SK-N-SH treated with all-trans-retinoic acid at 6 μM for 48 hours (cell line): Measurements from ENCODE around the gene RAB36.

Experiments
- ATAC-seq: fragments of 200-7000 bp; cut with Tn5 transposase; 3 replicates; pipeline ENCODE4 v1.9.1; 2020; ENCODE audit warnings: mild to moderate bottlenecking, moderate library complexity
- ARNTL ChIP-seq: fragments of 450-650 bp; formaldehyde crosslinking; IDR thresholded peaks from 2 replicates; pipeline ENCODE4 v1.5.0; 2020; ENCODE audit warnings: low read depth, mild to moderate bottlenecking, moderate library complexity, borderline replicate concordance
- BACH2 ChIP-seq: fragments of 250-450 bp; sonication (Bioruptor Pico); IDR thresholded peaks from 2 replicates; pipeline ENCODE4 v1.9.0; 2021; ENCODE audit warnings: mild to moderate bottlenecking, borderline replicate concordance
- CSDC2 ChIP-seq: fragments of 250-450 bp; sonication (Bioruptor Pico); IDR thresholded peaks from 2 replicates; pipeline ENCODE4 v1.5.0; 2020; ENCODE audit warnings: mild to moderate bottlenecking, moderate library complexity
- GLIS3 ChIP-seq: fragments of 250-450 bp; sonication (Bioruptor Pico); IDR thresholded peaks from 2 replicates; pipeline ENCODE4 v1.5.0; 2020; ENCODE audit warnings: mild to moderate bottlenecking, moderate library complexity
- ISL1 ChIP-seq: fragments of 250-450 bp; sonication (Bioruptor Pico); IDR thresholded peaks from 2 replicates; pipeline ENCODE4 v2.1.2; 2022; ENCODE audit warnings: mild to moderate bottlenecking, moderate library complexity
- OSR1 ChIP-seq: fragments of 250-450 bp; sonication (Bioruptor Pico); IDR thresholded peaks from 2 replicates; pipeline ENCODE4 v1.8.0; 2022; ENCODE audit warnings: moderate library complexity, mild to moderate bottlenecking, inconsistent platforms
- PPARA ChIP-seq: fragments of 250-450 bp; sonication (Bioruptor Pico); IDR thresholded peaks from 2 replicates; pipeline ENCODE4 v1.5.0; 2020; ENCODE audit warnings: mild to moderate bottlenecking, borderline replicate concordance
- RARB ChIP-seq: fragments of 250-450 bp; sonication (Bioruptor Pico); IDR thresholded peaks from 2 replicates; pipeline ENCODE4 v1.8.0; 2021; ENCODE audit warnings: mild to moderate bottlenecking, moderate library complexity
- SNAI2 ChIP-seq: fragments of 250-450 bp; sonication (Bioruptor Pico); IDR thresholded peaks from 2 replicates; pipeline ENCODE4 v1.5.0; 2020; ENCODE audit warnings: mild to moderate bottlenecking, moderate library complexity
- TCF4 ChIP-seq: fragments of 250-450 bp; sonication (Bioruptor Pico); IDR thresholded peaks from 2 replicates; pipeline ENCODE4 v1.8.0; 2021; ENCODE audit warnings: mild to moderate bottlenecking, moderate library complexity, borderline replicate concordance
- TOX ChIP-seq: fragments of 250-450 bp; sonication (Bioruptor Pico); IDR thresholded peaks from 2 replicates; pipeline ENCODE4 v1.8.0; 2021; ENCODE audit warnings: mild to moderate bottlenecking, moderate library complexity, borderline replicate concordance
- ZC3H10 ChIP-seq: fragments of 250-450 bp; sonication (Bioruptor Pico); IDR thresholded peaks from 2 replicates; pipeline ENCODE4 v1.5.1; 2021; ENCODE audit warnings: mild to moderate bottlenecking, moderate library complexity
- ZFP30 ChIP-seq: fragments of 450-650 bp; formaldehyde crosslinking; IDR thresholded peaks from 2 replicates; pipeline ENCODE4 v1.5.0; 2022; ENCODE audit warnings: mild to moderate bottlenecking, moderate library complexity
- ZNF565 ChIP-seq: fragments of 450-650 bp; formaldehyde crosslinking; conservative IDR thresholded peaks from 2 replicates; pipeline ENCODE4 v1.5.0; 2020; ENCODE audit warnings: low read depth, mild to moderate bottlenecking, moderate library complexity
- ZNF70 ChIP-seq: fragments of 450-650 bp; formaldehyde crosslinking; IDR thresholded peaks from 2 replicates; pipeline ENCODE4 v1.5.0; 2020; ENCODE audit warnings: mild to moderate bottlenecking, moderate library complexity
- TF ChIP-seq, protein P1 (sequence below): fragments of 250-450 bp; sonication (Bioruptor Pico); IDR thresholded peaks from 2 replicates; pipeline ENCODE4 v1.8.0; 2020; ENCODE audit warnings: mild to moderate bottlenecking, moderate library complexity, borderline replicate concordance
- TF ChIP-seq, protein P2 (sequence below): fragments of 250-450 bp; sonication (Bioruptor Pico); IDR thresholded peaks from 2 replicates; pipeline ENCODE4 v1.8.0; 2021; ENCODE audit warnings: low read depth, mild to moderate bottlenecking, moderate library complexity, borderline replicate concordance
- TF ChIP-seq, protein P3 (sequence below): fragments of 250-450 bp; sonication (Bioruptor Pico); IDR thresholded peaks from 2 replicates; pipeline ENCODE4 v1.5.0; 2020; ENCODE audit warnings: mild to moderate bottlenecking, moderate library complexity
- TF ChIP-seq, protein P4 (sequence below): fragments of 250-450 bp; sonication (Bioruptor Pico); IDR thresholded peaks from 2 replicates; pipeline ENCODE4 v1.5.1; 2020; ENCODE audit warnings: low read depth, mild to moderate bottlenecking, moderate library complexity
- TF ChIP-seq, protein P5 (sequence below): fragments of 250-450 bp; sonication (Bioruptor Pico); IDR thresholded peaks from 2 replicates; pipeline ENCODE4 v1.5.1; 2021; ENCODE audit warnings: mild to moderate bottlenecking, moderate library complexity

The RAB36 gene

DNA sequence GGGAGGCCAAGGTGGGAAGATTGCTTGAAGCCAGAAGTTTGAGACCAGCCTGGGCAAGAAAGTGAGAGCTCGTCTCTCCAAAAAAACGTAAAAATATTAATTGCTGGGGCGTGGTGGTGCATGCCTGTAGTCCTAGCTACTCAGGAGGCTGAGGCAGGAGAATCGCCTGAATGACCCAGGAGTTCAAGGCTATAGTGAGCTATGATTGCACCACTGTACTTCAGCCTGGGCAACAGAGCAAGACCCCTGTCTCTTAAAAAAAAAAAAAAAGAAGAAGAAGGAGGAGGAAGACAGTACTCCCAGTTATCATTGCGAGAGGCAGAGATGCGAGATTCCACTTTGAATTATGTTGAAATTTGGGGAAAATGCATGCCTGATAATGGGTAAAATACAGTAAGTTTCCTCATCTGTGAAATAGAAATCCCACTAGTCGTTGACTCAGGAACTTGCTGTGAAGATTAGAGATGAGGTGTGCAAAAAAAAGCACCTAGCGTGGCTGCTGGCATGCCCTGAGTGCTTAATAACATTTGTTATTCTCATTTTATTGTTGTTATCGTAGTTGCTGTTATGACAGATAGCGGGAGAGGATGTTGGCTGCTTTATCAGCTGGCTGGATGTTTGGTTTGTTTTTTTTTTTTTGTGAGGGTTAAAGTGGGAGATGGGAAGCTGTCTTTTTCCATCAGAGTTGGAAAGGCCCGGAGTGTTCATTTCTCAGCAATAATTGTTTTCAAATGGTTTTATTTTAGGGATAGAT lies 68.5 kb downstream of the RAB36 start:
- TF ChIP-seq ZC3H10 (CRISPR knock-in tag) = no peak
- no peak for TF ChIP-seq BACH2 (CRISPR knock-in tag)
- TF ChIP-seq, protein P1, sequence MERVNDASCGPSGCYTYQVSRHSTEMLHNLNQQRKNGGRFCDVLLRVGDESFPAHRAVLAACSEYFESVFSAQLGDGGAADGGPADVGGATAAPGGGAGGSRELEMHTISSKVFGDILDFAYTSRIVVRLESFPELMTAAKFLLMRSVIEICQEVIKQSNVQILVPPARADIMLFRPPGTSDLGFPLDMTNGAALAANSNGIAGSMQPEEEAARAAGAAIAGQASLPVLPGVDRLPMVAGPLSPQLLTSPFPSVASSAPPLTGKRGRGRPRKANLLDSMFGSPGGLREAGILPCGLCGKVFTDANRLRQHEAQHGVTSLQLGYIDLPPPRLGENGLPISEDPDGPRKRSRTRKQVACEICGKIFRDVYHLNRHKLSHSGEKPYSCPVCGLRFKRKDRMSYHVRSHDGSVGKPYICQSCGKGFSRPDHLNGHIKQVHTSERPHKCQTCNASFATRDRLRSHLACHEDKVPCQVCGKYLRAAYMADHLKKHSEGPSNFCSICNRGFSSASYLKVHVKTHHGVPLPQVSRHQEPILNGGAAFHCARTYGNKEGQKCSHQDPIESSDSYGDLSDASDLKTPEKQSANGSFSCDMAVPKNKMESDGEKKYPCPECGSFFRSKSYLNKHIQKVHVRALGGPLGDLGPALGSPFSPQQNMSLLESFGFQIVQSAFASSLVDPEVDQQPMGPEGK (CRISPR knock-in tag) = no peak
- no peak for TF ChIP-seq ZFP30 (CRISPR knock-in tag)
- no peak for TF ChIP-seq TCF4 (CRISPR knock-in tag)
- TF ChIP-seq GLIS3 (CRISPR knock-in tag) = no peak
- no peak for TF ChIP-seq TOX (CRISPR knock-in tag)
- no peak for TF ChIP-seq OSR1
- no peak for TF ChIP-seq ZNF70
- TF ChIP-seq PPARA (CRISPR knock-in tag) = no peak
- TF ChIP-seq, protein P2, sequence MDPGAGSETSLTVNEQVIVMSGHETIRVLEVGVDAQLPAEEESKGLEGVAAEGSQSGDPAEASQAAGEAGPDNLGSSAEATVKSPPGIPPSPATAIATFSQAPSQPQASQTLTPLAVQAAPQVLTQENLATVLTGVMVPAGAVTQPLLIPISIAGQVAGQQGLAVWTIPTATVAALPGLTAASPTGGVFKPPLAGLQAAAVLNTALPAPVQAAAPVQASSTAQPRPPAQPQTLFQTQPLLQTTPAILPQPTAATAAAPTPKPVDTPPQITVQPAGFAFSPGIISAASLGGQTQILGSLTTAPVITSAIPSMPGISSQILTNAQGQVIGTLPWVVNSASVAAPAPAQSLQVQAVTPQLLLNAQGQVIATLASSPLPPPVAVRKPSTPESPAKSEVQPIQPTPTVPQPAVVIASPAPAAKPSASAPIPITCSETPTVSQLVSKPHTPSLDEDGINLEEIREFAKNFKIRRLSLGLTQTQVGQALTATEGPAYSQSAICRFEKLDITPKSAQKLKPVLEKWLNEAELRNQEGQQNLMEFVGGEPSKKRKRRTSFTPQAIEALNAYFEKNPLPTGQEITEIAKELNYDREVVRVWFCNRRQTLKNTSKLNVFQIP (CRISPR knock-in tag) = no peak
- TF ChIP-seq ARNTL (CRISPR knock-in tag) = no peak
- no peak for TF ChIP-seq ISL1
- TF ChIP-seq CSDC2 (CRISPR knock-in tag) = no peak
- TF ChIP-seq, protein P3, sequence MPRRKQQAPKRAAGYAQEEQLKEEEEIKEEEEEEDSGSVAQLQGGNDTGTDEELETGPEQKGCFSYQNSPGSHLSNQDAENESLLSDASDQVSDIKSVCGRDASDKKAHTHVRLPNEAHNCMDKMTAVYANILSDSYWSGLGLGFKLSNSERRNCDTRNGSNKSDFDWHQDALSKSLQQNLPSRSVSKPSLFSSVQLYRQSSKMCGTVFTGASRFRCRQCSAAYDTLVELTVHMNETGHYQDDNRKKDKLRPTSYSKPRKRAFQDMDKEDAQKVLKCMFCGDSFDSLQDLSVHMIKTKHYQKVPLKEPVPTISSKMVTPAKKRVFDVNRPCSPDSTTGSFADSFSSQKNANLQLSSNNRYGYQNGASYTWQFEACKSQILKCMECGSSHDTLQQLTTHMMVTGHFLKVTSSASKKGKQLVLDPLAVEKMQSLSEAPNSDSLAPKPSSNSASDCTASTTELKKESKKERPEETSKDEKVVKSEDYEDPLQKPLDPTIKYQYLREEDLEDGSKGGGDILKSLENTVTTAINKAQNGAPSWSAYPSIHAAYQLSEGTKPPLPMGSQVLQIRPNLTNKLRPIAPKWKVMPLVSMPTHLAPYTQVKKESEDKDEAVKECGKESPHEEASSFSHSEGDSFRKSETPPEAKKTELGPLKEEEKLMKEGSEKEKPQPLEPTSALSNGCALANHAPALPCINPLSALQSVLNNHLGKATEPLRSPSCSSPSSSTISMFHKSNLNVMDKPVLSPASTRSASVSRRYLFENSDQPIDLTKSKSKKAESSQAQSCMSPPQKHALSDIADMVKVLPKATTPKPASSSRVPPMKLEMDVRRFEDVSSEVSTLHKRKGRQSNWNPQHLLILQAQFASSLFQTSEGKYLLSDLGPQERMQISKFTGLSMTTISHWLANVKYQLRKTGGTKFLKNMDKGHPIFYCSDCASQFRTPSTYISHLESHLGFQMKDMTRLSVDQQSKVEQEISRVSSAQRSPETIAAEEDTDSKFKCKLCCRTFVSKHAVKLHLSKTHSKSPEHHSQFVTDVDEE (CRISPR knock-in tag) = no peak
- TF ChIP-seq, protein P4, sequence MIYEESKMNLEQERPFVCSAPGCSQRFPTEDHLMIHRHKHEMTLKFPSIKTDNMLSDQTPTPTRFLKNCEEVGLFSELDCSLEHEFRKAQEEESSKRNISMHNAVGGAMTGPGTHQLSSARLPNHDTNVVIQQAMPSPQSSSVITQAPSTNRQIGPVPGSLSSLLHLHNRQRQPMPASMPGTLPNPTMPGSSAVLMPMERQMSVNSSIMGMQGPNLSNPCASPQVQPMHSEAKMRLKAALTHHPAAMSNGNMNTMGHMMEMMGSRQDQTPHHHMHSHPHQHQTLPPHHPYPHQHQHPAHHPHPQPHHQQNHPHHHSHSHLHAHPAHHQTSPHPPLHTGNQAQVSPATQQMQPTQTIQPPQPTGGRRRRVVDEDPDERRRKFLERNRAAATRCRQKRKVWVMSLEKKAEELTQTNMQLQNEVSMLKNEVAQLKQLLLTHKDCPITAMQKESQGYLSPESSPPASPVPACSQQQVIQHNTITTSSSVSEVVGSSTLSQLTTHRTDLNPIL (CRISPR knock-in tag) = no peak
- no peak for TF ChIP-seq ZNF565 (CRISPR knock-in tag)
- no peak for TF ChIP-seq SNAI2 (CRISPR knock-in tag)
- TF ChIP-seq, protein P5, sequence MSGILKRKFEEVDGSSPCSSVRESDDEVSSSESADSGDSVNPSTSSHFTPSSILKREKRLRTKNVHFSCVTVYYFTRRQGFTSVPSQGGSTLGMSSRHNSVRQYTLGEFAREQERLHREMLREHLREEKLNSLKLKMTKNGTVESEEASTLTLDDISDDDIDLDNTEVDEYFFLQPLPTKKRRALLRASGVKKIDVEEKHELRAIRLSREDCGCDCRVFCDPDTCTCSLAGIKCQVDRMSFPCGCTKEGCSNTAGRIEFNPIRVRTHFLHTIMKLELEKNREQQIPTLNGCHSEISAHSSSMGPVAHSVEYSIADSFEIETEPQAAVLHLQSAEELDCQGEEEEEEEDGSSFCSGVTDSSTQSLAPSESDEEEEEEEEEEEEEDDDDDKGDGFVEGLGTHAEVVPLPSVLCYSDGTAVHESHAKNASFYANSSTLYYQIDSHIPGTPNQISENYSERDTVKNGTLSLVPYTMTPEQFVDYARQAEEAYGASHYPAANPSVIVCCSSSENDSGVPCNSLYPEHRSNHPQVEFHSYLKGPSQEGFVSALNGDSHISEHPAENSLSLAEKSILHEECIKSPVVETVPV = no peak
- TF ChIP-seq RARB (CRISPR knock-in tag) = no peak

More for the DNA sequence above, 68.5 kb downstream of the RAB36 start:
- no peak for ATAC-seq
